OCI-LY1 (cell line): Measurements from ENCODE around the gene IQUB.

Source experiments
- H2AFZ ChIP-seq: fragments of 200-600 bp; sonication (generic), shearing (Covaris generic); 2 replicates; pipeline ENCODE4 v1.6.0; 2014; ENCODE audit warnings: antibody characterized with exemption, mild to moderate bottlenecking, low read length
- H3F3A ChIP-seq: fragments of 200-600 bp; sonication (generic), shearing (Covaris generic); 2 replicates; pipeline ENCODE4 v1.6.0; 2014; ENCODE audit warnings: mild to moderate bottlenecking, antibody characterized with exemption, low read length, moderate library complexity; ENCODE audit not compliant: insufficient read depth
- H3K27ac ChIP-seq: fragments of 200-600 bp; sonication (generic); 2 replicates; pipeline ENCODE4 v1.5.1; 2014; ENCODE audit warnings: low read length, mixed run types, mild to moderate bottlenecking, low read depth; ENCODE audit not compliant: poor library complexity, severe bottlenecking
- H3K27me3 ChIP-seq: fragments of 200-600 bp; sonication (generic); 2 replicates; pipeline ENCODE4 v1.6.0; 2014; ENCODE audit warnings: antibody characterized with exemption, mild to moderate bottlenecking, low read length, moderate library complexity; ENCODE audit not compliant: insufficient read depth
- H3K36me3 ChIP-seq: fragments of 200-600 bp; sonication (generic); 2 replicates; pipeline ENCODE4 v1.6.1; 2014; ENCODE audit warnings: mild to moderate bottlenecking, antibody characterized with exemption, low read length, moderate library complexity, mixed read lengths; ENCODE audit not compliant: insufficient read depth
- H3K4me1 ChIP-seq: fragments of 200-600 bp; sonication (generic); 2 replicates; pipeline ENCODE4 v1.5.1; 2014; ENCODE audit warnings: mild to moderate bottlenecking, low read length, moderate library complexity; ENCODE audit not compliant: insufficient read depth, severe bottlenecking
- H3K4me2 ChIP-seq: fragments of 200-600 bp; sonication (generic), shearing (Covaris generic); 2 replicates; pipeline ENCODE4 v1.6.1; 2014; ENCODE audit warnings: low read length
- H3K4me3 ChIP-seq: fragments of 200-600 bp; sonication (generic); 2 replicates; pipeline ENCODE4 v1.5.1; 2014; ENCODE audit warnings: low read length, low read depth, mild to moderate bottlenecking, mixed read lengths; ENCODE audit not compliant: poor library complexity, severe bottlenecking
- H3K79me2 ChIP-seq: fragments of 200-600 bp; shearing (Covaris generic); 2 replicates; pipeline ENCODE4 v1.6.1; 2016; ENCODE audit warnings: mixed run types, low read length, mixed read lengths; ENCODE audit not compliant: insufficient read depth
- H3K9ac ChIP-seq: fragments of 200-600 bp; sonication (generic), shearing (Covaris generic); 2 replicates; pipeline ENCODE4 v1.6.1; 2014; ENCODE audit warnings: mild to moderate bottlenecking, low read length, mixed read lengths
- H3K9me2 ChIP-seq: fragments of 200-600 bp; sonication (generic), shearing (Covaris generic); 2 replicates; pipeline ENCODE4 v1.6.1; 2014; ENCODE audit warnings: low read depth, mild to moderate bottlenecking, low read length, mixed read lengths
- H3K9me3 ChIP-seq: fragments of 200-600 bp; shearing (Covaris generic); 2 replicates; pipeline ENCODE4 v1.6.1; 2014; ENCODE audit warnings: low read length, mixed read lengths
- H4K20me1 ChIP-seq: fragments of 200-600 bp; sonication (generic), shearing (Covaris generic); 2 replicates; pipeline ENCODE4 v1.6.0; 2016; ENCODE audit warnings: mild to moderate bottlenecking, low read length; ENCODE audit not compliant: insufficient read depth
- CTCF ChIP-seq: fragments of 200-600 bp; sonication (generic), shearing (Covaris generic); IDR thresholded peaks from 2 replicates; pipeline ENCODE4 v1.5.1; 2017; ENCODE audit warnings: mild to moderate bottlenecking, antibody characterized with exemption, low read length, moderate library complexity, mixed read lengths
- EZH2 ChIP-seq: fragments of 200-600 bp; sonication (generic), shearing (Covaris generic); IDR thresholded peaks from 2 replicates; pipeline ENCODE4 v1.8.0; 2017; ENCODE audit warnings: borderline replicate concordance, mixed run types, mild to moderate bottlenecking, antibody characterized with exemption, low read length, moderate library complexity, mixed read lengths

IQUB gene

GRCh38 chr7:123499211-123499970 is 35.0 kb downstream of the IQUB start:
- Histone ChIP-seq H3K4me1 (no peaks in the 10 kb centered on the region), H3K9me2 (no peaks in the 10 kb centered on the region), H3K4me3 (no peak overlapping the region), H3K9ac (no peak overlapping the region), H4K20me1 (0 out of 2 replicates have a peak, but pooled peaks cover 4% of the 10 kb centered on the region), H3K27me3 (no peaks in the 10 kb centered on the region), H3K36me3 (no peaks in the 10 kb centered on the region), H2AFZ (no peak overlapping the region), H3K79me2 (no peaks in the 10 kb centered on the region), H3K4me2 (no peak overlapping the region), H3K9me3 (peaks cover 2% of the 10 kb centered on the region; the same call in 1 of the 2 replicates), H3F3A (no peaks in the 10 kb centered on the region), H3K27ac (no peak overlapping the region)
- no peak for TF ChIP-seq EZH2

DNA sequence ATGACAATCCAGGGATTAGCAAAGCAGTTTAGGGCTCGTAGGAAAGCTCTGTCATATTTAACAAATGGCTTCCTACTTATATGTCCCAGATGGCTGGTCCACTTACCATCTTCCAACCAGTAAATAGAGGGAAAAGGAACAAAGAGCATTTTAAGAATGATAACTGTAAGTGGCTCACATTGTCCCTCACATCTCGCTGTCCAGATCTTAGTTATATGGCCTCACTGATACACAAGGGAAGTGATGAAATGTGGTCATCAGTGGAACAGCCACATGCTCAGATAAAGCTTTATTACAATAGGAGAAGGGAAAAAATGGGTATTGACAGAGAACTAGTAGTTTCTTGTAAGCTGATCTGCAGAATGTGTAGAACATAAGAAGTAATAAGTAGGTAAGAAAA is 35.8 kb downstream of the IQUB start:
- Histone ChIP-seq H3K4me2 (no peak overlapping the region), H2AFZ (no peak overlapping the region), H3K27ac (no peak overlapping the region), H3F3A (no peaks in the 10 kb centered on the region), H3K36me3 (no peaks in the 10 kb centered on the region), H3K9me3 (no peaks in the 10 kb centered on the region), H4K20me1 (0 out of 2 replicates have a peak, but pooled peaks cover 4% of the 10 kb centered on the region), H3K4me3 (no peak overlapping the region), H3K27me3 (no peaks in the 10 kb centered on the region), H3K9me2 (no peaks in the 10 kb centered on the region), H3K79me2 (no peaks in the 10 kb centered on the region), H3K4me1 (no peaks in the 10 kb centered on the region), H3K9ac (no peak overlapping the region)
- TF ChIP-seq CTCF (no peak), EZH2 (no peak)

DNA sequence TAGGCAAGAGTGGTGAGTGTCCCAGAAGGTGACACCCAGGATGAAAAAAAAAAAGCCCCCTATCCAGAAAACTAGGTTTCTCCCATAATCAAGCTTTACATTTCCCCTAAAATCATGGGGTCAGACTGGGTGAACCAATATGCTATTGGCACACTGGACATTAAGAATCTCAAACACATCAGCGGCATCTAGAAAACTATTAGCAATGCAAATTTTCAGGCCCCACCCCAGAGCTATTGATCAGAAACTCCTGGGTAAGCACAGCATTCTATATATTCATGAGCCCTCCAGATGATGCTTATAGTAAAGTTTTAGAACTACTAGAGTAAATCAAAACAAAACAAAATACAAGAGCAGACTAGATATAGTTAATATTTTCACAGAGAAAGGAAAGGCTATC is 36.4 kb downstream of the IQUB start:
- no peaks in the 10 kb centered on the region for H3F3A ChIP-seq
- no peaks in the 10 kb centered on the region for H3K79me2 ChIP-seq
- TF ChIP-seq CTCF: no peak
- TF ChIP-seq EZH2: no peak
- H3K27ac ChIP-seq: no peak overlapping the region
- H3K4me1 ChIP-seq: no peaks in the 10 kb centered on the region
- no peaks in the 10 kb centered on the region for H3K9me3 ChIP-seq
- H2AFZ ChIP-seq: no peak overlapping the region
- no peaks in the 10 kb centered on the region for H3K27me3 ChIP-seq
- no peaks in the 10 kb centered on the region for H3K36me3 ChIP-seq
- no peak overlapping the region for H3K4me3 ChIP-seq
- H3K9ac ChIP-seq: no peak overlapping the region
- H3K4me2 ChIP-seq: no peak overlapping the region
- H3K9me2 ChIP-seq: no peaks in the 10 kb centered on the region
- H4K20me1 ChIP-seq: 0 out of 2 replicates have a peak, but pooled peaks cover 4% of the 10 kb centered on the region

DNA sequence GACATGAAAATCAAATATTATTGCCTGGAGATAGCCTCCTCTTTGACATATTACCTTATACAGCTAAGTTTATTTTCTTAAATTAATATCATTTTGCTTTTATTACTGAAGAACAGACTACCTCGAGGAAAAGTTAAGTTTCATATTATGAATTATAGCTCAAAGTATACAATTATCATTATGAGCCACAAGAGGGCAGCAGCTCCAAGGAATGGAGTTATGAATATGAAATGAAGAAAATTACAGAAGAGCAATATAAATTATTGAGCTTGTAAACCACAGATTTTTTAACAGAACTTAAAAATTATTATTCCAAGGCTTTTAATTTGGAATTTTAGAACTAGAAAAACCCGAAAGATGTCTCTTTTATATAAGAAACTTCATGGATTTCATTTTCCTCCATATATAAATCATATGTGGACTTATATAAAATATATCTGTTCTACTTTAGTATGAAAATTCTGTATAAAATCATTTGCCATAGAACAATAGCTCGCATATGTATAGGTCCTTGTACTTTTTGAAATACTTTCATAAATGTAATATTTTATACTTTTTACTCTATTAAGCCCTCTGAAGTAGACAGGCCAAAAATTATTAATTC is 40.1 kb downstream of the IQUB start:
- H3K36me3 ChIP-seq: no peaks in the 10 kb centered on the region
- H3K27me3 ChIP-seq: no peaks in the 10 kb centered on the region
- H3K9me3 ChIP-seq: no peaks in the 10 kb centered on the region
- no peaks in the 10 kb centered on the region for H3F3A ChIP-seq
- no peaks in the 10 kb centered on the region for H3K79me2 ChIP-seq
- no peak overlapping the region for H3K27ac ChIP-seq
- no peaks in the 10 kb centered on the region for H3K9me2 ChIP-seq
- H3K4me1 ChIP-seq: no peaks in the 10 kb centered on the region
- no peak overlapping the region for H3K4me3 ChIP-seq
- 0 out of 2 replicates have a peak, but pooled peaks cover 4% of the 10 kb centered on the region for H4K20me1 ChIP-seq
- H2AFZ ChIP-seq: no peak overlapping the region
- H3K4me2 ChIP-seq: no peak overlapping the region
- no peak for TF ChIP-seq EZH2
- peak; percentile 96 for TF ChIP-seq CTCF
- no peak overlapping the region for H3K9ac ChIP-seq
